Uterus (tissue), 2 donors: ENCODE results near the gene PALD1.

ENCODE experiments used
- CTCF ChIP-seq, 4 experiments: fragments of 200-600 bp in 2 of 4; fragments of 450-650 bp in 2 of 4; sonication (generic) in 2 of 4; IDR thresholded peaks; one replicate each; pipeline ENCODE4 v1.5.1; 2016 to 2019; ENCODE audit warnings: antibody characterized with exemption in 4 of 4, mild to moderate bottlenecking in 2 of 4, moderate library complexity in 1 of 4
- POLR2A ChIP-seq, 2 donors: fragments of 450-650 bp; IDR thresholded peaks; one replicate each; pipeline ENCODE4 v1.6.1; 2016; ENCODE audit warnings: antibody characterized with exemption in 2 of 2, mild to moderate bottlenecking in 1 of 2, moderate library complexity in 1 of 2

GRCh38 chr10:70558871-70559810 is 80.6 kb downstream of the PALD1 start:
- peak in 3 of 4 experiments; percentile 33 to 37 (median 36) for TF ChIP-seq CTCF (IDR thresholded peaks at IDR 0.05)
- no peak for TF ChIP-seq POLR2A (IDR thresholded peaks at IDR 0.05)
